ENCODE measurements around the gene CHCHD2. TPM values are rescaled to one million over a fixed set of nuclear protein-coding genes. Genes with fewer than 3 reads are reported as not detected.

CHCHD2 gene
- total and polyA plus RNA-seq, 9 of the 15 experiments (the other 6 are each of a cell fraction or from before 2014, with no cell fraction given), result 145 to 1,044 (median 648) TPM

DNA sequence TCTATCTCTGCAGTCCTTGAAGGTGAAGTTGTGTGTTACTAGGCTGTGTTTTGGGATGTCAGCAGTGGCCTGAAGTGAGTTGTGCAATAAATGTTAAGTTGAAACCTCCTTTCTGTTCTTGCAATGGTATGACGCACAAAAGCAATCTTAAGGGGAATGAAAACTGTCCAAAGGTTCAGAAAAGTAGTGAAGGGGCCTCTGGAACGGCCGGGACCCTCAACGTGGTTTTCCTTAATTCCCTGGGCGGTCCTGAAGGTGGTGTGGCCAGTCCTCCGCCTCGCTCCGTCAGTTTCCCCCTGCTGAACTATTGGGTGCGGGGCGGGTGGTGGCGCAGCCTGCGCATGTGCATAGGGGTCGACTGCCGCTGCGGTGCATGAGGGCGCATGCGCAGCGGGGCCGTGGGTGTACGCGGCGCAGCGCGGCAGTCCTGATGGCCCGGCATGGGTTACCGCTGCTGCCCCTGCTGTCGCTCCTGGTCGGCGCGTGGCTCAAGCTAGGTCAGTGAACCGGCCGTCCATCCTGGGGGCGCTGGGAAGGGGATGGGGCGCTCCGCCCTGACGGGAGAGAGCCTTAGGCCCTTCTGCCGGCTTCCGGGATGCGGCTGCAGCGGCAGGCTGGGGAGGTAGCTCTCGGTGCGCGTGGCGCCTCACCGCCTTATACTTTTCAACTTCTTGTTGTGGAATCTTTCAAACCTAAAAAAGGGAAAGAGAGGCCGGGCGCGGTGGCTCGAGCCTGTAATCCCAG, 42.2 kb downstream of the CHCHD2 start, which contains the start of gene SUMF2:
SUMF2 (plus strand) TSS at position 405 of the 744 bp plus-strand sequence; CDS start at position 431, 26 bp downstream.
- peak; percentile 92 for ATAC-seq
- H3K4me1 ChIP-seq (replicated peaks in 1 of 2; ENCODE audit: control insufficient read depth in 2 of 2, insufficient read depth in 2 of 2, low read length in 2 of 2), result peaks cover 28 to 40% of the 10 kb centered on the region in 2 experiments
- in situ Hi-C loops (cut with MboI), result no loop called here
- TF ChIP-seq ZNF696 (CRISPR knock-in tag; conservative IDR thresholded peaks at IDR 0.05), result no peak
- TF ChIP-seq ZNF239 (CRISPR knock-in tag; IDR thresholded peaks at IDR 0.05), result no peak
- TF ChIP-seq TGIF2 (CRISPR knock-in tag; IDR thresholded peaks at IDR 0.05), result no peak
- TF ChIP-seq, protein P1, sequence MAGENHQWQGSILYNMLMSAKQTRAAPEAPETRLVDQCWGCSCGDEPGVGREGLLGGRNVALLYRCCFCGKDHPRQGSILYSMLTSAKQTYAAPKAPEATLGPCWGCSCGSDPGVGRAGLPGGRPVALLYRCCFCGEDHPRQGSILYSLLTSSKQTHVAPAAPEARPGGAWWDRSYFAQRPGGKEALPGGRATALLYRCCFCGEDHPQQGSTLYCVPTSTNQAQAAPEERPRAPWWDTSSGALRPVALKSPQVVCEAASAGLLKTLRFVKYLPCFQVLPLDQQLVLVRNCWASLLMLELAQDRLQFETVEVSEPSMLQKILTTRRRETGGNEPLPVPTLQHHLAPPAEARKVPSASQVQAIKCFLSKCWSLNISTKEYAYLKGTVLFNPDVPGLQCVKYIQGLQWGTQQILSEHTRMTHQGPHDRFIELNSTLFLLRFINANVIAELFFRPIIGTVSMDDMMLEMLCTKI (IDR thresholded peaks at IDR 0.05; ENCODE audit: partially characterized antibody), result no peak
- TF ChIP-seq SLC30A9 (CRISPR knock-in tag; IDR thresholded peaks at IDR 0.05), result no peak
- peak; percentile 85; the same call in 1 of the 2 replicates for TF ChIP-seq PHTF2 (CRISPR knock-in tag; IDR thresholded peaks at IDR 0.05)
- TF ChIP-seq ZEB2 (IDR thresholded peaks at IDR 0.05), result 0 out of 2 replicates have a peak, but pooled peaks have one; percentile 29
- peak in 1 of 2 experiments; percentile 76; a peak in 2 of 4 replicates for TF ChIP-seq HDAC1 (IDR thresholded peaks at IDR 0.05)
- TF ChIP-seq, protein P2, sequence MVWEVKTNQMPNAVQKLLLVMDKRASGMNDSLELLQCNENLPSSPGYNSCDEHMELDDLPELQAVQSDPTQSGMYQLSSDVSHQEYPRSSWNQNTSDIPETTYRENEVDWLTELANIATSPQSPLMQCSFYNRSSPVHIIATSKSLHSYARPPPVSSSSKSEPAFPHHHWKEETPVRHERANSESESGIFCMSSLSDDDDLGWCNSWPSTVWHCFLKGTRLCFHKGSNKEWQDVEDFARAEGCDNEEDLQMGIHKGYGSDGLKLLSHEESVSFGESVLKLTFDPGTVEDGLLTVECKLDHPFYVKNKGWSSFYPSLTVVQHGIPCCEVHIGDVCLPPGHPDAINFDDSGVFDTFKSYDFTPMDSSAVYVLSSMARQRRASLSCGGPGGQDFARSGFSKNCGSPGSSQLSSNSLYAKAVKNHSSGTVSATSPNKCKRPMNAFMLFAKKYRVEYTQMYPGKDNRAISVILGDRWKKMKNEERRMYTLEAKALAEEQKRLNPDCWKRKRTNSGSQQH (CRISPR knock-in tag; IDR thresholded peaks at IDR 0.05), result peak; percentile 62; the same call in 1 of the 2 replicates
- TF ChIP-seq NEUROD1 (IDR thresholded peaks at IDR 0.05; ENCODE audit: borderline replicate concordance, low read depth, low read length, partially characterized antibody), result peak; percentile 43
- no peak for TF ChIP-seq GATA2 (CRISPR knock-in tag; IDR thresholded peaks at IDR 0.05)
- TF ChIP-seq MBD2 (IDR thresholded peaks at IDR 0.05; ENCODE audit: borderline replicate concordance, low read depth), result peak; percentile 71; the same call in 1 of the 2 replicates
- TF ChIP-seq GATAD2B (IDR thresholded peaks at IDR 0.05; ENCODE audit: borderline replicate concordance), result no peak

More for the DNA sequence above, 42.2 kb downstream of the CHCHD2 start, which contains the start of gene SUMF2:
- peak; percentile 95 to 98 (median 97) for DNase-seq (ENCODE audit: extremely low read depth in 1 of 4, low spot score in 3 of 4)
- FAIRE-seq, result peak; percentile 73
- Histone ChIP-seq H3K4me3 (peak within 1 kb of the TSS; percentile 57), H3K36me3 (ENCODE audit: control insufficient read depth, insufficient read depth, low read length) (peaks cover 62% of the 10 kb centered on the region), H3K27ac (ENCODE audit: extremely low read depth, low read depth, low read length) (peak within 1 kb of the TSS; percentile 86), H3K79me2 (ENCODE audit: control insufficient read depth, insufficient read depth, low read length) (peaks cover 48% of the 10 kb centered on the region), H3K4me2 (ENCODE audit: insufficient read depth, low read length) (peak within 1 kb of the TSS; percentile 82), H3K27me3 (ENCODE audit: control insufficient read depth in 2 of 2, insufficient read depth in 2 of 2, low read length in 2 of 2) (no peaks in the 10 kb centered on the region), H4K20me1 (replicated peaks; ENCODE audit: control insufficient read depth, insufficient read depth, low read length) (no peaks in the 10 kb centered on the region; the same call in 1 of the 2 replicates), H3K9me1 (ENCODE audit: control insufficient read depth, insufficient read depth, low read length) (no peaks in the 10 kb centered on the region), H3K9ac (ENCODE audit: insufficient read depth in 1 of 2, low read depth in 2 of 2, low read length in 2 of 2) (peak within 1 kb of the TSS; percentile 79 to 99), H3K9me3 (replicated peaks; ENCODE audit: control insufficient read depth, insufficient read depth, low read depth, low read length) (no peaks in the 10 kb centered on the region), H2AFZ (ENCODE audit: low read depth, low read length) (peak within 1 kb of the TSS; percentile 64)
- CTCF ChIA-PET (ENCODE audit: low intra/inter-chr PET ratio), result interaction anchor here (0.6 kb wide), 1 partner anchor 40 kb away, joined by 4 read pairs; no protein-coding TSS in a partner anchor
- WGBS (ENCODE audit: insufficient coverage, low coverage, missing lambda C conversion rate), result under 1% methylated on average over 41 of the region's 49 CpGs
- intact Hi-C loops (cut with micrococcal nuclease), result loop anchor here (1.0 kb wide), 1 partner anchor 13 kb away; the partner anchor contains the start of genes CCT6A and PSPH
- no TSS peak for BruUV-seq (replicated peaks)
- POLR2A ChIA-PET, result interaction anchor here (0.8 to 5.0 kb wide), 7 partner anchors 10 to 40 kb away, joined by 3 to 40 read pairs (median 3); partner anchors contain the start of genes CCT6A and PSPH

Measured in K562 (cell line).